HCT116 (cell line): ENCODE data around the gene PI4KA. TPM values are rescaled to one million over a fixed set of nuclear protein-coding genes. Genes with fewer than 3 reads are reported as not detected.

Source experiments
- ATAC-seq: fragments of 200-7000 bp; cut with Tn5 transposase; 2 replicates; pipeline ENCODE4 v1.9.1; 2020; ENCODE audit warnings: mild to moderate bottlenecking, moderate library complexity
- BruUV-seq: library from RNA; stranded (reverse); fragments of 400-500 nt; replicated peaks from 2 replicates; lab custom pipeline; 2021; lab: Mats Ljungman, UMichigan
- CTCF ChIA-PET: fragments of 300-600 bp; sonication (Branson Sonifier 250); formaldehyde crosslinking; loops from one replicate; lab custom pipeline; 2021; ENCODE audit warnings: antibody characterized with exemption; lab: Charles Lee
- POLR2A ChIA-PET: fragments of 300-600, 350-600 bp; sonication (Branson Sonifier 250); formaldehyde crosslinking; loops from one replicate; lab custom pipeline; 2021; ENCODE audit warnings: antibody characterized with exemption; lab: Charles Lee
- RAD21 ChIA-PET, 2 experiments: fragments of 300-600 bp; sonication (Branson Sonifier 250); formaldehyde crosslinking; loops; one replicate each; lab custom pipeline; 2023; ENCODE audit warnings: low total read pairs in 2 of 2; ENCODE audit not compliant: uncharacterized antibody in 2 of 2, unreplicated experiment in 2 of 2, low non-redundant PET in 1 of 2; lab: Charles Lee
- DNase-seq: peaks from one replicate; pipeline ENCODE4 v3.0.0-alpha.2; 2010; ENCODE audit warnings: low read depth, low spot score
- H2AFZ ChIP-seq: fragments of 200-600 bp; shearing (Covaris generic), sonication (generic); 2 replicates; pipeline ENCODE4 v1.6.1; 2017; ENCODE audit warnings: low read depth, mixed run types, mixed read lengths, antibody characterized with exemption, low read length; ENCODE audit not compliant: poor library complexity, severe bottlenecking
- H3K27ac ChIP-seq: 2 replicates; pipeline ENCODE4 v1.5.1; 2012; ENCODE audit warnings: low read depth, low read length
- H3K27me3 ChIP-seq: fragments of 200-600 bp; sonication (generic); 2 replicates; pipeline ENCODE4 v1.6.1; 2016; ENCODE audit warnings: mixed run types, low read length, mixed read lengths; ENCODE audit not compliant: insufficient read depth
- H3K36me3 ChIP-seq, 2 experiments: fragments of 200-500 bp in 1 of 2; fragments of 200-600 bp in 1 of 2; sonication (Bioruptor generic) in 1 of 2; sonication (generic) in 1 of 2; 2 replicates each; pipeline versions ENCODE4 v1.5.1 to v1.6.1; 2014 to 2016; ENCODE audit warnings: low read length in 2 of 2, inconsistent platforms in 1 of 2, mixed read lengths in 1 of 2, mixed run types in 1 of 2; ENCODE audit not compliant: insufficient read depth in 2 of 2, control insufficient read depth in 1 of 2
- H3K4me1 ChIP-seq, 2 experiments: fragments of 200-600 bp in 1 of 2; sonication (generic) in 1 of 2; 2 replicates each; pipeline versions ENCODE4 v1.5.1 to v1.6.1; 2012 to 2017; ENCODE audit warnings: low read length in 2 of 2, inconsistent platforms in 1 of 2, mild to moderate bottlenecking in 1 of 2, mixed read lengths in 1 of 2, mixed run types in 1 of 2, moderate library complexity in 1 of 2; ENCODE audit not compliant: insufficient read depth in 2 of 2, control insufficient read depth in 1 of 2
- H3K4me2 ChIP-seq: fragments of 200-600 bp; sonication (generic); 2 replicates; pipeline ENCODE4 v1.6.1; 2017; ENCODE audit warnings: mixed run types, low read length, mixed read lengths
- H3K4me3 ChIP-seq, 2 experiments: fragments of 200-600 bp in 1 of 2; sonication (generic) in 1 of 2; replicated peaks in 1 of 2; 2 replicates each; pipeline ENCODE4 v1.5.1; 2011 to 2016; ENCODE audit warnings: low read length in 2 of 2, control low read depth in 1 of 2, low read depth in 1 of 2, mild to moderate bottlenecking in 1 of 2, mixed read lengths in 1 of 2, mixed run types in 1 of 2
- H3K79me2 ChIP-seq: fragments of 200-600 bp; sonication (generic); 2 replicates; pipeline ENCODE4 v1.6.1; 2017; ENCODE audit warnings: mild to moderate bottlenecking, mixed run types, low read length, moderate library complexity, mixed read lengths; ENCODE audit not compliant: insufficient read depth
- H3K9ac ChIP-seq: fragments of 200-600 bp; sonication (generic); 2 replicates; pipeline ENCODE4 v1.6.1; 2016; ENCODE audit warnings: low read length, mixed read lengths
- H3K9me2 ChIP-seq: fragments of 200-600 bp; sonication (generic), shearing (Covaris generic); 2 replicates; pipeline ENCODE4 v1.6.1; 2017; ENCODE audit warnings: mixed run types, mild to moderate bottlenecking, moderate library complexity; ENCODE audit not compliant: insufficient read depth
- H3K9me3 ChIP-seq, 2 experiments: fragments of 200-500 bp in 1 of 2; fragments of 200-600 bp in 1 of 2; sonication (Bioruptor generic) in 1 of 2; sonication (generic) in 1 of 2; 2 replicates each; pipeline ENCODE4 v1.6.1; 2014 to 2017; ENCODE audit warnings: low read length in 2 of 2, mixed read lengths in 2 of 2, inconsistent platforms in 1 of 2, low read depth in 1 of 2, mild to moderate bottlenecking in 1 of 2, mixed run types in 1 of 2, moderate library complexity in 1 of 2; ENCODE audit not compliant: control insufficient read depth in 1 of 2, insufficient read depth in 1 of 2
- H4K20me1 ChIP-seq: fragments of 200-600 bp; sonication (generic), shearing (Covaris generic); 2 replicates; pipeline ENCODE4 v1.6.1; 2017; ENCODE audit warnings: mixed run types, mild to moderate bottlenecking, moderate library complexity; ENCODE audit not compliant: insufficient read depth
- ATF3 ChIP-seq: IDR thresholded peaks from 2 replicates; pipeline ENCODE4 v1.6.1; 2012
- CBX3 ChIP-seq: IDR thresholded peaks from 2 replicates; pipeline ENCODE4 v1.6.1; 2012; ENCODE audit warnings: low read depth
- CEBPB ChIP-seq: IDR thresholded peaks from 2 replicates; pipeline ENCODE4 v1.6.1; 2012; ENCODE audit warnings: low read depth
- CTCF ChIP-seq, 3 experiments: fragments of 200-600 bp in 1 of 3; sonication (generic) in 1 of 3; IDR thresholded peaks in 2 of 3; conservative IDR thresholded peaks in 1 of 3; 2 replicates each; pipeline ENCODE4 v1.5.1; 2012 to 2017; ENCODE audit warnings: low read depth in 2 of 3, low read length in 2 of 3, antibody characterized with exemption in 1 of 3, borderline replicate concordance in 1 of 3, control low read depth in 1 of 3, mild to moderate bottlenecking in 1 of 3, mixed read lengths in 1 of 3, mixed run types in 1 of 3, moderate library complexity in 1 of 3; ENCODE audit not compliant: insufficient read depth in 1 of 3
- EGR1 ChIP-seq: IDR thresholded peaks from 2 replicates; pipeline ENCODE4 v1.6.1; 2012; ENCODE audit warnings: low read depth
- ELF1 ChIP-seq: IDR thresholded peaks from 2 replicates; pipeline ENCODE4 v1.6.1; 2012; ENCODE audit warnings: low read depth, borderline replicate concordance
- EZH2 ChIP-seq: fragments of 200-600 bp; sonication (generic); IDR thresholded peaks from 2 replicates; pipeline ENCODE4 v1.6.1; 2017; ENCODE audit warnings: antibody characterized with exemption, mixed run types
- EZH2phosphoT487 ChIP-seq: fragments of 200-600 bp; IDR thresholded peaks from 2 replicates; pipeline ENCODE4 v1.6.1; 2018; ENCODE audit warnings: antibody characterized with exemption, borderline replicate concordance
- FOSL1 ChIP-seq: IDR thresholded peaks from 2 replicates; pipeline ENCODE4 v1.6.1; 2012; ENCODE audit warnings: low read depth
- MAX ChIP-seq: IDR thresholded peaks from 2 replicates; pipeline ENCODE4 v1.6.1; 2012
- POLR2A ChIP-seq: IDR thresholded peaks from 2 replicates; pipeline ENCODE4 v1.7.0; 2011; ENCODE audit warnings: borderline replicate concordance; ENCODE audit not compliant: insufficient read depth, insufficient read length; ENCODE audit errors: extremely low read depth
- POLR2AphosphoS5 ChIP-seq: IDR thresholded peaks from 2 replicates; pipeline ENCODE4 v1.6.1; 2011; ENCODE audit warnings: mild to moderate bottlenecking, low read depth, low read length, moderate library complexity
- RAD21 ChIP-seq: IDR thresholded peaks from 2 replicates; pipeline ENCODE4 v1.6.1; 2012; ENCODE audit warnings: low read depth, mild to moderate bottlenecking
- REST ChIP-seq: IDR thresholded peaks from 2 replicates; pipeline ENCODE4 v1.6.1; 2012; ENCODE audit warnings: low read depth
- SIN3A ChIP-seq: IDR thresholded peaks from 2 replicates; pipeline ENCODE4 v1.6.1; 2012; ENCODE audit warnings: low read depth
- SP1 ChIP-seq: IDR thresholded peaks from 2 replicates; pipeline ENCODE4 v1.6.1; 2012; ENCODE audit warnings: low read depth
- YY1 ChIP-seq: IDR thresholded peaks from 2 replicates; pipeline ENCODE4 v1.6.1; 2011; ENCODE audit warnings: low read length, low read depth, moderate library complexity, mild to moderate bottlenecking; ENCODE audit not compliant: insufficient replicate concordance; ENCODE audit errors: extremely low read depth
- ZBTB33 ChIP-seq: IDR thresholded peaks from 2 replicates; pipeline ENCODE4 v1.6.1; 2011; ENCODE audit warnings: mild to moderate bottlenecking, low read length, moderate library complexity; ENCODE audit not compliant: insufficient replicate concordance; ENCODE audit errors: extremely low read depth
- ZFX ChIP-seq: fragments of 450-650 bp; IDR thresholded peaks from 2 replicates; pipeline ENCODE4 v1.6.1; 2017
- intact Hi-C: fragments of 100-400 bp; cut with micrococcal nuclease; formaldehyde crosslinking; loops from 2 replicates; pipeline ENCODE4 v1.10.0; 2022
- total RNA-seq: library from RNA; stranded (reverse); gene quantifications from one replicate; pipeline ENCODE4 v1.2.1, GENCODE V29; 2021; ENCODE audit not compliant: unreplicated experiment

Gene PI4KA
- total RNA-seq, 1 experiment from 2014 or later: 59.6 TPM

- TF ChIP-seq EZH2phosphoT487: no peak
- no peak for TF ChIP-seq FOSL1
- TF ChIP-seq POLR2AphosphoS5: no peak
- no peak for TF ChIP-seq CEBPB
- TF ChIP-seq ATF3: no peak
These were observed 19.1 kb upstream of the PI4KA start (continued) for GRCh38 chr22:20877715-20878114.

- Histone ChIP-seq H3K4me1 (no peaks in the 10 kb centered on the region), H3K9me2 (no peaks in the 10 kb centered on the region), H3K9ac (no peak overlapping the region), H4K20me1 (no peaks in the 10 kb centered on the region), H3K79me2 (no peaks in the 10 kb centered on the region), H3K36me3 (0 out of 4 replicates have a peak, but pooled peaks cover 0 to 2% of the 10 kb centered on the region in 2 experiments), H3K4me2 (no peak overlapping the region), H3K4me3 (no peak overlapping the region), H2AFZ (no peak overlapping the region), H3K27me3 (no peaks in the 10 kb centered on the region), H3K27ac (no peak overlapping the region), H3K9me3 (no peaks in the 10 kb centered on the region)
- ATAC-seq (no peak), DNase-seq (no peak)
- no TSS peak for BruUV-seq
- CTCF ChIA-PET: interaction anchor here (0.7 to 1.1 kb wide), 2 partner anchors 10 kb away, joined by 3 to 5 read pairs; no protein-coding TSS in a partner anchor
- POLR2A ChIA-PET: no interaction called here
- RAD21 ChIA-PET: no interaction called here
- intact Hi-C loops: no loop called here
- TF ChIP-seq SP1 (no peak), EZH2 (no peak), ELF1 (no peak), REST (no peak), POLR2A (no peak), YY1 (no peak), FOSL1 (no peak), CTCF (IDR thresholded peaks at IDR 0.05 in 2 of 3, conservative IDR thresholded peaks at IDR 0.05 in 1 of 3; ENCODE audit: borderline replicate concordance in 1 of 3, insufficient read depth in 1 of 3, low read depth in 2 of 3, low read length in 2 of 3) (no peak), EGR1 (no peak), RAD21 (no peak), SIN3A (no peak), CBX3 (no peak), MAX (no peak), ZBTB33 (no peak), CEBPB (no peak), ZFX (no peak)
These were observed 16.7 kb upstream of the PI4KA start for GRCh38 chr22:20875296-20875695.
